ENCODE data around the gene C1orf232.

C1orf232 gene

DNA sequence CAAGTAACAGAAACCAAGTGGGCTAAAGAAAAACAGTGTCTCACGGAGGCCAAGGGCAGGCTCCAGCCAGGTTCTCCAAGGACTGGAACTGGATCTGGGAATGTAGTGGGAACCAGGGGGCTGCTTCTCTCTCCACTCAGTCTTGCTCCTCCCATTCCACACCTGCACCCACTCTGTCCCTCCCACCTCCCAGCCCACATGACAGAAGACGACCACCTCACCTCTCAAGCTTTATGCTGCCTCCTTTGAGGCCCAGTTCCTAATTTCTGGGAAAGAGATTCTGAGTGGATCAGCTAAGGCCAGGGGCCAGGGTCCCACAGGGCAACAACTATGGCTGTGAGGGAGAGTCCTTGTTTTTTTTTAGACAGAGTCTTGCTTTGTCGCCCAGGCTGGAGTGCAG is 46.5 kb upstream of the C1orf232 start:
- TF ChIP-seq ZNF433 (tag by site-specific recombination; IDR thresholded peaks at IDR 0.05; ENCODE audit: low read depth) = no peak
- no peak for TF ChIP-seq ZNF324 (tag by site-specific recombination; IDR thresholded peaks at IDR 0.05)
- TF ChIP-seq EGR2 (tag by site-specific recombination; IDR thresholded peaks at IDR 0.05; ENCODE audit: low read depth) = peak; percentile 60; the same call in 1 of the 2 replicates
- TF ChIP-seq ZFHX2 (tag by site-specific recombination; conservative IDR thresholded peaks at IDR 0.05) = peak; percentile 47
- H3K4me1 ChIP-seq (ENCODE audit: control insufficient read depth, insufficient read depth, low read length) = no peaks in the 10 kb centered on the region
- CTCF ChIA-PET = interaction anchor here (0.6 to 1.1 kb wide), 2 partner anchors 17 to 19 kb away, joined by 5 to 6 read pairs; partner anchors contain the start of gene CEP85
- no peaks in the 10 kb centered on the region for H3K9me3 ChIP-seq (ENCODE audit: control insufficient read depth, insufficient read depth, low read depth, low read length)
- no peak overlapping the region for H3K27ac ChIP-seq (ENCODE audit: extremely low read depth, low read depth, low read length)
- H3K36me3 ChIP-seq (ENCODE audit: control insufficient read depth in 2 of 2, insufficient read depth in 1 of 2, low read length in 2 of 2) = no peaks in the 10 kb centered on the region
- POLR2A ChIA-PET = interaction anchor here (0.6 kb wide), 1 partner anchor 65 kb away, joined by 3 read pairs; no protein-coding TSS in a partner anchor
- no peak overlapping the region for H3K4me3 ChIP-seq (ENCODE audit: low read depth, low read length)

DNA sequence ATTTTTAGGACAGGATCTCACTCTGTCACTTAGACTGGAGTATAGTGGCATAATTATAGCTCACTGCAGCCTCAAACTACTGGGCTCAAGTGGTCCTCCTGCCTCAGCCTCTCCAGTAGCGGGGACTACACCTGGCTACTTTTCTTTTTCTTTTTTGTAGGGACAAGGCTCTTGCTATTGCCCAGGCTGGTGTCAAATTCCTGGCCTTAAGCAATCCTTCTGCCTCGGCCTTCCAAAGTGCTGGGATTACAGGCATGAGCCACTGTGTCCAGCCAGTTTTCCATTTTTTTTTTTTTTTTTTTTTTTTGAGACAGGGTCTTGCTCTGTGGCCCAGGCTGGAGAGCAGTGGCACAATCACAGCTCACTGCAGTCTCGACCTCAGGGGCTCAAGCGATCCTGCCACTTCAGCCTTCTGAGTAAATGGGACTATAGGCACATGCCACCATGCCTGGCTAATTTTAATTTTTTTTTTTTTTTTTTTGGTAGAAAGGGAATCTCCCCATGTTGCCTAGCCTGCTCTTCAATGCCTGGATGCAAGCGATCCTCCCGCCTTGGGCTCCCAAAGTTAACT is 44.7 kb upstream of the C1orf232 start:
- ChIA-PET POLR2A (no interaction called here), CTCF (interaction anchor here (0.6 to 1.7 kb wide), 2 partner anchors 20 to 108 kb away, joined by 4 to 5 read pairs; partner anchors contain the start of gene CEP85)
- no peak overlapping the region for H3K4me3 ChIP-seq (ENCODE audit: low read depth, low read length)
- no peaks in the 10 kb centered on the region for H3K9me3 ChIP-seq (ENCODE audit: control insufficient read depth, insufficient read depth, low read depth, low read length)
- no peaks in the 10 kb centered on the region for H3K4me1 ChIP-seq (ENCODE audit: control insufficient read depth, insufficient read depth, low read length)
- no peaks in the 10 kb centered on the region for H3K36me3 ChIP-seq (ENCODE audit: control insufficient read depth in 2 of 2, insufficient read depth in 1 of 2, low read length in 2 of 2)
- TF ChIP-seq ZNF184 (tag by site-specific recombination; IDR thresholded peaks at IDR 0.05) (no peak), ZNF362 (tag by site-specific recombination; IDR thresholded peaks at IDR 0.05) (0 out of 2 replicates have a peak, but pooled peaks have one; percentile 57), ATF2 (tag by site-specific recombination; IDR thresholded peaks at IDR 0.05; ENCODE audit: low read depth) (no peak)
- H3K27ac ChIP-seq (ENCODE audit: extremely low read depth, low read depth, low read length) = no peak overlapping the region

DNA sequence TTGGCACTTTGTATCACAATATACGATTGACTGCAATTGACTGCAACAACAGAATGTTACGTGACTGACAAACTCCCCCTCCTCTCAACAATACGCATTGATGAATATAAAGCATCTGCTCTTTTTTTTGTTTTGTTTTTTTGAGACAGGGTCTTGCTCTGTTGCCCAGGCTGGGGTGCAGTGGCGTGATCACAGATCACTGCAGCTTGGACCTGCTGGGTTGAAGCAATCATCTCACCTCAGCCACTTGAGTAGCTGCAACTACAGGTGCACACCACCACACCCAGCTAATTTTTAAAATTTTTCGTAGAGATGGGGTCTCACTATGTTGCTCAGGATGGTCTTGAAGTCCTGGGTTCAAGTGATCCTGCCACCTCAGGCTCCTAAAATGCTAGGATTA is 44.0 kb upstream of the C1orf232 start:
- POLR2A ChIA-PET = no interaction called here

DNA sequence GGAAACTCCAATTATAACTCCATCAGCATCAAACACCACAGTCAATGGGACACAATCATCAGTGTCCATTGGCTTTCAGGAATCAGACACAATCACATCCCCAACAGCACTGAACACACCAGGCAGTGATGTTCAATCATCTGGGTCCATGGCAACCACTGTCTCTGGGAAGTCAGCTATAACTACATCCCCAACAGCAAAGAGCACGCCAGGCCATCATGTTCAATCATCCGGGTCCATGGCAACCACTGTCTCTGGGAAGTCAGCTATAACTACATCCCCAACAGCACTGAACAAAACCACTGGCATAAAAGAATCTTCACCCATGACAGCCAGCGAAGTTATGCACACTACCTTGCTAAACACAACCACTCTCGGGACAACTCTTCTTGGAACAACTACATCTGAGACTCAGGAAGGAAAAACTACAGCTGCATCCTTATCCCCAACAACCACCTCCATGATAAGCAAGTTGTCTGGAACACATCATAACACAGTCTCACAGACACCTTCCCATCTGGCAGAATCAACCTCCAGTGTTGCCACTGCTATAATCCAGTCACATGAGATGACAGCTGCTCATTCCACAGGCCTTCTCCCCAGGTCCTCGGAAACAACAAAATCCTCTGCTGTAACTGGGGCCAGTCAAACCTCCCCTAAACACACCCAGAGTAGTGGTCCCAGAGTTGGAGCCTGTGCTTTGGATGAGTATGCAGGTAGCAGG is 41.5 kb upstream of the C1orf232 start:
- Histone ChIP-seq H3K9me3 (ENCODE audit: control insufficient read depth, insufficient read depth, low read depth, low read length) (no peaks in the 10 kb centered on the region), H3K4me3 (ENCODE audit: low read depth, low read length) (no peak overlapping the region), H3K4me1 (ENCODE audit: control insufficient read depth, insufficient read depth, low read length) (no peaks in the 10 kb centered on the region), H3K36me3 (ENCODE audit: control insufficient read depth in 2 of 2, insufficient read depth in 1 of 2, low read length in 2 of 2) (no peaks in the 10 kb centered on the region), H3K27ac (ENCODE audit: extremely low read depth, low read depth, low read length) (no peak overlapping the region)
- POLR2A ChIA-PET = interaction anchor here (0.7 kb wide), 1 partner anchor 37 kb away, joined by 3 read pairs; no protein-coding TSS in a partner anchor
- TF ChIP-seq ZNF670 (tag by site-specific recombination; IDR thresholded peaks at IDR 0.05; ENCODE audit: low read depth) = no peak
- TF ChIP-seq, protein P1, sequence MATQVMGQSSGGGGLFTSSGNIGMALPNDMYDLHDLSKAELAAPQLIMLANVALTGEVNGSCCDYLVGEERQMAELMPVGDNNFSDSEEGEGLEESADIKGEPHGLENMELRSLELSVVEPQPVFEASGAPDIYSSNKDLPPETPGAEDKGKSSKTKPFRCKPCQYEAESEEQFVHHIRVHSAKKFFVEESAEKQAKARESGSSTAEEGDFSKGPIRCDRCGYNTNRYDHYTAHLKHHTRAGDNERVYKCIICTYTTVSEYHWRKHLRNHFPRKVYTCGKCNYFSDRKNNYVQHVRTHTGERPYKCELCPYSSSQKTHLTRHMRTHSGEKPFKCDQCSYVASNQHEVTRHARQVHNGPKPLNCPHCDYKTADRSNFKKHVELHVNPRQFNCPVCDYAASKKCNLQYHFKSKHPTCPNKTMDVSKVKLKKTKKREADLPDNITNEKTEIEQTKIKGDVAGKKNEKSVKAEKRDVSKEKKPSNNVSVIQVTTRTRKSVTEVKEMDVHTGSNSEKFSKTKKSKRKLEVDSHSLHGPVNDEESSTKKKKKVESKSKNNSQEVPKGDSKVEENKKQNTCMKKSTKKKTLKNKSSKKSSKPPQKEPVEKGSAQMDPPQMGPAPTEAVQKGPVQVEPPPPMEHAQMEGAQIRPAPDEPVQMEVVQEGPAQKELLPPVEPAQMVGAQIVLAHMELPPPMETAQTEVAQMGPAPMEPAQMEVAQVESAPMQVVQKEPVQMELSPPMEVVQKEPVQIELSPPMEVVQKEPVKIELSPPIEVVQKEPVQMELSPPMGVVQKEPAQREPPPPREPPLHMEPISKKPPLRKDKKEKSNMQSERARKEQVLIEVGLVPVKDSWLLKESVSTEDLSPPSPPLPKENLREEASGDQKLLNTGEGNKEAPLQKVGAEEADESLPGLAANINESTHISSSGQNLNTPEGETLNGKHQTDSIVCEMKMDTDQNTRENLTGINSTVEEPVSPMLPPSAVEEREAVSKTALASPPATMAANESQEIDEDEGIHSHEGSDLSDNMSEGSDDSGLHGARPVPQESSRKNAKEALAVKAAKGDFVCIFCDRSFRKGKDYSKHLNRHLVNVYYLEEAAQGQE (tag by site-specific recombination; IDR thresholded peaks at IDR 0.05) = no peak
- TF ChIP-seq ZNF398 (tag by site-specific recombination; IDR thresholded peaks at IDR 0.05) = no peak
- TF ChIP-seq ZNF2 (tag by site-specific recombination; IDR thresholded peaks at IDR 0.05) = no peak
- CTCF ChIA-PET = interaction anchor here (1.1 to 1.5 kb wide), 2 partner anchors 23 to 174 kb away, joined by 3 to 6 read pairs; partner anchors contain the start of gene CEP85

More for the DNA sequence above, 44.0 kb upstream of the C1orf232 start:
- Histone ChIP-seq H3K36me3 (ENCODE audit: control insufficient read depth in 2 of 2, insufficient read depth in 1 of 2, low read length in 2 of 2) (no peaks in the 10 kb centered on the region), H3K9me3 (ENCODE audit: control insufficient read depth, insufficient read depth, low read depth, low read length) (no peaks in the 10 kb centered on the region), H3K4me3 (ENCODE audit: low read depth, low read length) (no peak overlapping the region), H3K27ac (ENCODE audit: extremely low read depth, low read depth, low read length) (no peak overlapping the region), H3K4me1 (ENCODE audit: control insufficient read depth, insufficient read depth, low read length) (no peaks in the 10 kb centered on the region)
- TF ChIP-seq ZNF843 (tag by site-specific recombination; IDR thresholded peaks at IDR 0.05) (no peak), ZNF776 (tag by site-specific recombination; IDR thresholded peaks at IDR 0.05; ENCODE audit: borderline replicate concordance) (no peak), ZNF121 (tag by site-specific recombination; IDR thresholded peaks at IDR 0.05) (peak; percentile 92), ZNF221 (tag by site-specific recombination; IDR thresholded peaks at IDR 0.05; ENCODE audit: borderline replicate concordance) (no peak), ZNF274 (IDR thresholded peaks at IDR 0.05; ENCODE audit: low read length) (no peak), ZNF274 (tag by site-specific recombination; IDR thresholded peaks at IDR 0.05; ENCODE audit: borderline replicate concordance) (no peak), HOXC10 (CRISPR knock-in tag; IDR thresholded peaks at IDR 0.05) (no peak)
- TF ChIP-seq, protein P2, sequence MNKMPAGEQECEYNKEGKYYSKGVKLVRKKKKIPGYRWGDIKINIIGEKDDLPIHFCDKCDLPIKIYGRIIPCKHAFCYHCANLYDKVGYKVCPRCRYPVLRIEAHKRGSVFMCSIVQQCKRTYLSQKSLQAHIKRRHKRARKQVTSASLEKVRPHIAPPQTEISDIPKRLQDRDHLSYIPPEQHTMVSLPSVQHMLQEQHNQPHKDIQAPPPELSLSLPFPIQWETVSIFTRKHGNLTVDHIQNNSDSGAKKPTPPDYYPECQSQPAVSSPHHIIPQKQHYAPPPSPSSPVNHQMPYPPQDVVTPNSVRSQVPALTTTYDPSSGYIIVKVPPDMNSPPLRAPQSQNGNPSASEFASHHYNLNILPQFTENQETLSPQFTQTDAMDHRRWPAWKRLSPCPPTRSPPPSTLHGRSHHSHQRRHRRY (tag by site-specific recombination; IDR thresholded peaks at IDR 0.05) = no peak
- CTCF ChIA-PET = interaction anchor here (0.6 to 1.7 kb wide), 5 partner anchors 9 to 870 kb away, joined by 3 to 5 read pairs (median 4); partner anchors contain the start of genes CEP85 and ZNF593

All from HEK293 (cell line).